HepG2 (cell line): ENCODE results near the gene DIPK1A. TPM values are rescaled to one million over a fixed set of nuclear protein-coding genes. Genes with fewer than 3 reads are reported as not detected.

ENCODE experiments used
- AGO1 ChIP-seq: fragments of 200-400 bp; formaldehyde crosslinking; IDR thresholded peaks from 2 replicates; pipeline ENCODE4 v1.6.1; 2017; ENCODE audit warnings: mild to moderate bottlenecking, low read depth, low read length, moderate library complexity; ENCODE audit not compliant: poor library complexity, severe bottlenecking
- DNMT3B ChIP-seq: conservative IDR thresholded peaks from 2 replicates; pipeline ENCODE4 v1.6.1; 2016; ENCODE audit warnings: missing biosample characterization, control low read depth
- GTF3A ChIP-seq: sonication (generic); formaldehyde crosslinking; conservative IDR thresholded peaks from 2 replicates; pipeline ENCODE4 v1.4.0; 2020; ENCODE audit warnings: mild to moderate bottlenecking, missing genetic modification reagents
- MXD4 ChIP-seq: IDR thresholded peaks from 2 replicates; pipeline ENCODE4 v1.6.1; 2016; ENCODE audit warnings: mild to moderate bottlenecking, missing biosample characterization, missing genetic modification reagents
- NFE2L2 ChIP-seq: fragments of 150-350 bp; IDR thresholded peaks from 2 replicates; pipeline ENCODE4 v1.6.1; 2014; ENCODE audit warnings: low read length
- NR2F2 ChIP-seq: IDR thresholded peaks from 2 replicates; pipeline ENCODE4 v1.6.1; 2012; ENCODE audit warnings: low read depth, inconsistent platforms, borderline replicate concordance
- NR2F6 ChIP-seq, 2 experiments: IDR thresholded peaks; 2 replicates each; pipeline ENCODE4 v1.6.1; 2016; ENCODE audit warnings: antibody characterized with exemption in 1 of 2, mild to moderate bottlenecking in 1 of 2
- RBAK ChIP-seq: sonication (generic); formaldehyde crosslinking; IDR thresholded peaks from 2 replicates; pipeline ENCODE4 v1.5.1; 2020; ENCODE audit warnings: mild to moderate bottlenecking, missing genetic modification reagents
- ZNF577 ChIP-seq: sonication (generic); formaldehyde crosslinking; IDR thresholded peaks from 2 replicates; pipeline ENCODE4 v1.4.0; 2020; ENCODE audit warnings: mild to moderate bottlenecking, low read depth, missing genetic modification reagents, borderline replicate concordance
- ZNF646 ChIP-seq: sonication (generic); formaldehyde crosslinking; IDR thresholded peaks from 2 replicates; pipeline ENCODE4 v1.9.0; 2021; ENCODE audit warnings: mild to moderate bottlenecking, missing genetic modification reagents
- polyA plus RNA-seq, 8 experiments: library from polyadenylated mRNA; depleted of rRNA in 3 of 8; stranded (reverse) in 7 of 8; unstranded in 1 of 8; fragments of >200 nt; fragmentation: Illumina TruSeq in 4 of 8; extraction: Trizol in 4 of 8; gene quantifications; 2 replicates each; pipeline versions ENCODE4 v1.2.1 to v1.2.3, GENCODE V29; 2011 to 2016; ENCODE audit warnings: low read depth in 4 of 8, missing spikeins in 1 of 8, mixed read lengths in 1 of 8; ENCODE audit not compliant: insufficient read depth in 1 of 8
- total RNA-seq, 5 experiments: library from RNA; depleted of rRNA; stranded (reverse); fragments of >200 nt; fragmentation: Illumina TruSeq; extraction: Trizol; gene quantifications; 2 replicates each; pipeline ENCODE4 v1.2.3, GENCODE V29; 2016; ENCODE audit warnings: low read depth in 1 of 5
- TF ChIP-seq, protein P1 (sequence below): sonication (generic); formaldehyde crosslinking; IDR thresholded peaks from 2 replicates; pipeline ENCODE4 v1.5.0; 2020; ENCODE audit warnings: mild to moderate bottlenecking, missing genetic modification reagents, borderline replicate concordance
- TF ChIP-seq, protein P2 (sequence below): sonication (generic); formaldehyde crosslinking; IDR thresholded peaks from 2 replicates; pipeline ENCODE4 v1.5.0; 2020; ENCODE audit warnings: mild to moderate bottlenecking, missing genetic modification reagents, moderate library complexity
- TF ChIP-seq, protein P3 (sequence below): sonication (generic); formaldehyde crosslinking; IDR thresholded peaks from 2 replicates; pipeline ENCODE4 v1.4.0; 2020; ENCODE audit warnings: missing genetic modification reagents

Gene DIPK1A
- total and polyA plus RNA-seq, 2 of the 13 experiments (the other 11 are each of a cell fraction or from before 2014, with no cell fraction given) = 8.4 TPM

- TF ChIP-seq, protein P1, sequence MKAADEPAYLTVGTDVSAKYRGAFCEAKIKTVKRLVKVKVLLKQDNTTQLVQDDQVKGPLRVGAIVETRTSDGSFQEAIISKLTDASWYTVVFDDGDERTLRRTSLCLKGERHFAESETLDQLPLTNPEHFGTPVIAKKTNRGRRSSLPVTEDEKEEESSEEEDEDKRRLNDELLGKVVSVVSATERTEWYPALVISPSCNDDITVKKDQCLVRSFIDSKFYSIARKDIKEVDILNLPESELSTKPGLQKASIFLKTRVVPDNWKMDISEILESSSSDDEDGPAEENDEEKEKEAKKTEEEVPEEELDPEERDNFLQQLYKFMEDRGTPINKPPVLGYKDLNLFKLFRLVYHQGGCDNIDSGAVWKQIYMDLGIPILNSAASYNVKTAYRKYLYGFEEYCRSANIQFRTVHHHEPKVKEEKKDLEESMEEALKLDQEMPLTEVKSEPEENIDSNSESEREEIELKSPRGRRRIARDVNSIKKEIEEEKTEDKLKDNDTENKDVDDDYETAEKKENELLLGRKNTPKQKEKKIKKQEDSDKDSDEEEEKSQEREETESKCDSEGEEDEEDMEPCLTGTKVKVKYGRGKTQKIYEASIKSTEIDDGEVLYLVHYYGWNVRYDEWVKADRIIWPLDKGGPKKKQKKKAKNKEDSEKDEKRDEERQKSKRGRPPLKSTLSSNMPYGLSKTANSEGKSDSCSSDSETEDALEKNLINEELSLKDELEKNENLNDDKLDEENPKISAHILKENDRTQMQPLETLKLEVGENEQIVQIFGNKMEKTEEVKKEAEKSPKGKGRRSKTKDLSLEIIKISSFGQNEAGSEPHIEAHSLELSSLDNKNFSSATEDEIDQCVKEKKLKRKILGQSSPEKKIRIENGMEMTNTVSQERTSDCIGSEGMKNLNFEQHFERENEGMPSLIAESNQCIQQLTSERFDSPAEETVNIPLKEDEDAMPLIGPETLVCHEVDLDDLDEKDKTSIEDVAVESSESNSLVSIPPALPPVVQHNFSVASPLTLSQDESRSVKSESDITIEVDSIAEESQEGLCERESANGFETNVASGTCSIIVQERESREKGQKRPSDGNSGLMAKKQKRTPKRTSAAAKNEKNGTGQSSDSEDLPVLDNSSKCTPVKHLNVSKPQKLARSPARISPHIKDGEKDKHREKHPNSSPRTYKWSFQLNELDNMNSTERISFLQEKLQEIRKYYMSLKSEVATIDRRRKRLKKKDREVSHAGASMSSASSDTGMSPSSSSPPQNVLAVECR (CRISPR knock-in tag) = no peak
- TF ChIP-seq AGO1 (no peak), ZNF646 (CRISPR knock-in tag) (no peak), RBAK (CRISPR knock-in tag) (no peak), DNMT3B (no peak), NFE2L2 (no peak), GTF3A (no peak), MXD4 (CRISPR knock-in tag) (no peak), NR2F6 (IDR thresholded peaks at IDR 0.05) (peak; percentile 55; the same call in 1 of the 2 replicates), NR2F6 (CRISPR knock-in tag; IDR thresholded peaks at IDR 0.05) (0 out of 2 replicates have a peak, but pooled peaks have one; percentile 29), ZNF577 (CRISPR knock-in tag) (no peak), NR2F2 (peak; percentile 34)
- TF ChIP-seq, protein P2, sequence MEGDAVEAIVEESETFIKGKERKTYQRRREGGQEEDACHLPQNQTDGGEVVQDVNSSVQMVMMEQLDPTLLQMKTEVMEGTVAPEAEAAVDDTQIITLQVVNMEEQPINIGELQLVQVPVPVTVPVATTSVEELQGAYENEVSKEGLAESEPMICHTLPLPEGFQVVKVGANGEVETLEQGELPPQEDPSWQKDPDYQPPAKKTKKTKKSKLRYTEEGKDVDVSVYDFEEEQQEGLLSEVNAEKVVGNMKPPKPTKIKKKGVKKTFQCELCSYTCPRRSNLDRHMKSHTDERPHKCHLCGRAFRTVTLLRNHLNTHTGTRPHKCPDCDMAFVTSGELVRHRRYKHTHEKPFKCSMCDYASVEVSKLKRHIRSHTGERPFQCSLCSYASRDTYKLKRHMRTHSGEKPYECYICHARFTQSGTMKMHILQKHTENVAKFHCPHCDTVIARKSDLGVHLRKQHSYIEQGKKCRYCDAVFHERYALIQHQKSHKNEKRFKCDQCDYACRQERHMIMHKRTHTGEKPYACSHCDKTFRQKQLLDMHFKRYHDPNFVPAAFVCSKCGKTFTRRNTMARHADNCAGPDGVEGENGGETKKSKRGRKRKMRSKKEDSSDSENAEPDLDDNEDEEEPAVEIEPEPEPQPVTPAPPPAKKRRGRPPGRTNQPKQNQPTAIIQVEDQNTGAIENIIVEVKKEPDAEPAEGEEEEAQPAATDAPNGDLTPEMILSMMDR = peak; percentile 54
- TF ChIP-seq, protein P3, sequence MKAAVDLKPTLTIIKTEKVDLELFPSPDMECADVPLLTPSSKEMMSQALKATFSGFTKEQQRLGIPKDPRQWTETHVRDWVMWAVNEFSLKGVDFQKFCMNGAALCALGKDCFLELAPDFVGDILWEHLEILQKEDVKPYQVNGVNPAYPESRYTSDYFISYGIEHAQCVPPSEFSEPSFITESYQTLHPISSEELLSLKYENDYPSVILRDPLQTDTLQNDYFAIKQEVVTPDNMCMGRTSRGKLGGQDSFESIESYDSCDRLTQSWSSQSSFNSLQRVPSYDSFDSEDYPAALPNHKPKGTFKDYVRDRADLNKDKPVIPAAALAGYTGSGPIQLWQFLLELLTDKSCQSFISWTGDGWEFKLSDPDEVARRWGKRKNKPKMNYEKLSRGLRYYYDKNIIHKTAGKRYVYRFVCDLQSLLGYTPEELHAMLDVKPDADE (CRISPR knock-in tag) = no peak
These were observed 7.1 kb upstream of the DIPK1A start (continued) for GRCh38 chr1:92968138-92969032.
